Esophagus squamous epithelium (tissue), 5 donors: Measurements from ENCODE around the gene PHGDH. TPM values are rescaled to one million over a fixed set of nuclear protein-coding genes. Genes with fewer than 3 reads are reported as not detected.

Experiments used
- DNase-seq: peaks from one replicate; lab custom pipeline; 2025; lab: John Stamatoyannopoulos, UW
- H3K27ac ChIP-seq, 4 donors: fragments of 200-600 bp; sonication (generic); one replicate each; pipeline ENCODE4 v1.5.1; 2016 to 2019; ENCODE audit warnings: mild to moderate bottlenecking in 1 of 4
- H3K27me3 ChIP-seq, 4 donors: fragments of 200-600 bp; sonication (generic); 1 replicate in 3 of 4; 2 replicates in 1 of 4; pipeline versions ENCODE4 v1.5.1 to v1.6.0; 2017 to 2021; ENCODE audit warnings: antibody characterized with exemption in 1 of 4
- H3K36me3 ChIP-seq, 3 donors: fragments of 200-600 bp; sonication (generic); one replicate each; pipeline ENCODE4 v1.5.1; 2016 to 2019
- H3K4me1 ChIP-seq, 3 donors: fragments of 200-600 bp; sonication (generic); one replicate each; pipeline ENCODE4 v1.5.1; 2017 to 2019
- H3K4me3 ChIP-seq, 4 donors: fragments of 200-600 bp; sonication (generic); 1 replicate in 3 of 4; 2 replicates in 1 of 4; pipeline ENCODE4 v1.5.1; 2016 to 2019; ENCODE audit warnings: mild to moderate bottlenecking in 2 of 4, moderate library complexity in 1 of 4
- H3K9me3 ChIP-seq, 3 donors: fragments of 200-600 bp; sonication (generic); one replicate each; pipeline ENCODE4 v1.5.1; 2016 to 2019
- CTCF ChIP-seq, 6 experiments: fragments of 450-650 bp in 4 of 6; fragments of 200-600 bp in 2 of 6; sonication (generic) in 2 of 6; IDR thresholded peaks; one replicate each; pipeline ENCODE4 v1.5.1; 2016 to 2019; ENCODE audit warnings: antibody characterized with exemption in 6 of 6, mild to moderate bottlenecking in 4 of 6, moderate library complexity in 4 of 6
- POLR2A ChIP-seq, 4 donors: fragments of 450-650 bp; IDR thresholded peaks; one replicate each; pipeline ENCODE4 v1.6.1; 2017; ENCODE audit warnings: antibody characterized with exemption in 4 of 4, mild to moderate bottlenecking in 4 of 4, moderate library complexity in 3 of 4
- WGBS, 2 donors: methylation state at CpG; one replicate each; pipeline ENCODE4 v1.1.5; 2018; 5-methylcytosine and 5-hydroxymethylcytosine counted together
- intact Hi-C: fragments of 100-400 bp; cut with DNase I; formaldehyde crosslinking; loops from one replicate; pipeline ENCODE4 v1.15.0; 2022
- total RNA-seq, 4 donors: library from RNA; depleted of rRNA; stranded (reverse); fragments of >200 nt; gene quantifications; one replicate each; pipeline ENCODE4 v1.1.0, GENCODE V29; 2016
- donor health status: DM: yes; HTN: yes; CAD: no.

The PHGDH gene
- total RNA-seq, 4 donors from 2014 or later = 34.5 to 89.7 (median 43.2) TPM

- Histone ChIP-seq H3K36me3 (no peaks in the 10 kb centered on the region), H3K27ac (no peak overlapping the region)
- TF ChIP-seq CTCF (IDR thresholded peaks at IDR 0.05) (no peak), POLR2A (IDR thresholded peaks at IDR 0.05) (no peak)
Observed at GRCh38 chr1:119673171-119673940, 38.4 kb upstream of the PHGDH start.

GRCh38 chr1:119674111-119674526 lies 37.6 kb upstream of the PHGDH start:
- DNase-seq = no peak
- intact Hi-C loops = loop anchor here (5.0 kb wide), 1 partner anchor 62 kb away; no protein-coding TSS in a partner anchor
- H3K27ac ChIP-seq = no peak overlapping the region
- H3K4me3 ChIP-seq = no peak overlapping the region
- no peaks in the 10 kb centered on the region for H3K27me3 ChIP-seq
- WGBS, 2 donors = 55 to 62% methylated on average over 4 of the region's 4 CpGs
- TF ChIP-seq CTCF (IDR thresholded peaks at IDR 0.05) (no peak), POLR2A (IDR thresholded peaks at IDR 0.05) (no peak)
- H3K36me3 ChIP-seq = no peaks in the 10 kb centered on the region
- no peaks in the 10 kb centered on the region for H3K9me3 ChIP-seq
- peaks cover 5 to 24% (median 8%) of the 10 kb centered on the region in 3 donors for H3K4me1 ChIP-seq

More at GRCh38 chr1:119673171-119673940, 38.4 kb upstream of the PHGDH start:
- Histone ChIP-seq H3K4me1 (peaks cover 5 to 24% (median 8%) of the 10 kb centered on the region in 3 donors), H3K9me3 (no peaks in the 10 kb centered on the region), H3K4me3 (no peak overlapping the region), H3K27me3 (no peaks in the 10 kb centered on the region)
- 82 to 95% methylated on average over 4 of the region's 4 CpGs for WGBS, 2 donors
- intact Hi-C loops = loop anchor here (5.0 kb wide), 1 partner anchor 61 kb away; no protein-coding TSS in a partner anchor
- DNase-seq = no peak

GRCh38 chr1:119674835-119675289 lies 36.9 kb upstream of the PHGDH start:
- intact Hi-C loops = loop anchor here (5.0 kb wide), 1 partner anchor 63 kb away; no protein-coding TSS in a partner anchor
- H3K36me3 ChIP-seq = no peaks in the 10 kb centered on the region
- H3K4me3 ChIP-seq = peak overlapping the region in 3 of 4 donors; percentile 36 to 66 (median 42)
- no peak for DNase-seq
- WGBS, 2 donors = 23 to 60% methylated on average over 5 to 6 of the region's 6 CpGs
- TF ChIP-seq CTCF (IDR thresholded peaks at IDR 0.05) (peak in 2 of 6 experiments; percentile 38 to 77), POLR2A (IDR thresholded peaks at IDR 0.05) (no peak)
- peak overlapping the region in 1 of 4 donors; percentile 57 for H3K27ac ChIP-seq
- peaks cover 5 to 24% (median 8%) of the 10 kb centered on the region in 3 donors for H3K4me1 ChIP-seq
- no peaks in the 10 kb centered on the region for H3K9me3 ChIP-seq
- no peaks in the 10 kb centered on the region for H3K27me3 ChIP-seq

- Histone ChIP-seq H3K4me3 (peak overlapping the region; percentile 5 to 66 (median 39)), H3K27me3 (no peaks in the 10 kb centered on the region), H3K36me3 (no peaks in the 10 kb centered on the region), H3K9me3 (no peaks in the 10 kb centered on the region), H3K27ac (peak overlapping the region in 3 of 4 donors; percentile 57 to 78 (median 66)), H3K4me1 (peaks cover 5 to 24% (median 8%) of the 10 kb centered on the region in 3 donors)
- TF ChIP-seq CTCF (IDR thresholded peaks at IDR 0.05) (peak; percentile 73 to 84 (median 82)), POLR2A (IDR thresholded peaks at IDR 0.05) (no peak)
- no peak for DNase-seq
- intact Hi-C loops = no loop called here
- 13% methylated on average over 15 to 16 of the region's 16 CpGs for WGBS, 2 donors
Observed at GRCh38 chr1:119675349-119676345, 36.1 kb upstream of the PHGDH start.
